ENCODE data around the gene STK33.

The STK33 gene

GRCh38 chr11:8593935-8594909, at the start of gene STK33:
Gene STK33 (minus strand): TSS chr11:8594228. CDS start chr11:8474905, 119,323 bp downstream.
- H3K36me3 ChIP-seq (ENCODE audit: control insufficient read depth, insufficient read depth, low read length): no peaks in the 10 kb centered on the region
- H3K4me3 ChIP-seq (ENCODE audit: low read depth, low read length): peak within 1 kb of the TSS; percentile 91
- peak within 1 kb of the TSS; percentile 16 for H3K27ac ChIP-seq (ENCODE audit: low read depth, low read length)
- peak within 1 kb of the TSS; percentile 76 for H3K9ac ChIP-seq (ENCODE audit: low read depth, low read length)
- H3K27me3 ChIP-seq (ENCODE audit: control insufficient read depth, insufficient read depth, low read length): no peaks in the 10 kb centered on the region
- no peaks in the 10 kb centered on the region for H3K9me3 ChIP-seq (ENCODE audit: control insufficient read depth, insufficient read depth, low read length)
- peaks cover 12% of the 10 kb centered on the region for H3K4me1 ChIP-seq (ENCODE audit: control insufficient read depth, insufficient read depth, low read length)

GRCh38 chr11:8642196-8642841, 48.3 kb upstream of the STK33 start:
- peaks cover 18% of the 10 kb centered on the region for H3K4me1 ChIP-seq (ENCODE audit: control insufficient read depth, insufficient read depth, low read length)
- H3K36me3 ChIP-seq (ENCODE audit: control insufficient read depth, insufficient read depth, low read length): 0 out of 2 replicates have a peak, but pooled peaks cover 5% of the 10 kb centered on the region
- H3K9ac ChIP-seq (ENCODE audit: low read depth, low read length): no peak overlapping the region
- H3K27ac ChIP-seq (ENCODE audit: low read depth, low read length): no peak overlapping the region
- no peaks in the 10 kb centered on the region for H3K9me3 ChIP-seq (ENCODE audit: control insufficient read depth, insufficient read depth, low read length)
- H3K27me3 ChIP-seq (ENCODE audit: control insufficient read depth, insufficient read depth, low read length): no peaks in the 10 kb centered on the region
- H3K4me3 ChIP-seq (ENCODE audit: low read depth, low read length): no peak overlapping the region

- 0 out of 2 replicates have a peak, but pooled peaks cover 5% of the 10 kb centered on the region for H3K36me3 ChIP-seq (ENCODE audit: control insufficient read depth, insufficient read depth, low read length)
Observed at GRCh38 chr11:8641332-8641731, 47.3 kb upstream of the STK33 start.

GRCh38 chr11:8640267-8640906, 46.4 kb upstream of the STK33 start:
- Histone ChIP-seq H3K9me3 (ENCODE audit: control insufficient read depth, insufficient read depth, low read length) (no peaks in the 10 kb centered on the region), H3K27ac (ENCODE audit: low read depth, low read length) (no peak overlapping the region), H3K27me3 (ENCODE audit: control insufficient read depth, insufficient read depth, low read length) (no peaks in the 10 kb centered on the region), H3K9ac (ENCODE audit: low read depth, low read length) (no peak overlapping the region), H3K4me3 (ENCODE audit: low read depth, low read length) (no peak overlapping the region; the same call in 1 of the 2 replicates), H3K4me1 (ENCODE audit: control insufficient read depth, insufficient read depth, low read length) (peaks cover 18% of the 10 kb centered on the region), H3K36me3 (ENCODE audit: control insufficient read depth, insufficient read depth, low read length) (no peaks in the 10 kb centered on the region)

More at GRCh38 chr11:8641332-8641731, 47.3 kb upstream of the STK33 start:
- Histone ChIP-seq H3K9me3 (ENCODE audit: control insufficient read depth, insufficient read depth, low read length) (no peaks in the 10 kb centered on the region), H3K27ac (ENCODE audit: low read depth, low read length) (no peak overlapping the region), H3K27me3 (ENCODE audit: control insufficient read depth, insufficient read depth, low read length) (no peaks in the 10 kb centered on the region), H3K9ac (ENCODE audit: low read depth, low read length) (no peak overlapping the region), H3K4me3 (ENCODE audit: low read depth, low read length) (no peak overlapping the region), H3K4me1 (ENCODE audit: control insufficient read depth, insufficient read depth, low read length) (peaks cover 18% of the 10 kb centered on the region)

GRCh38 chr11:8639655-8640054, 45.6 kb upstream of the STK33 start:
- Histone ChIP-seq H3K27ac (ENCODE audit: low read depth, low read length) (no peak overlapping the region), H3K9me3 (ENCODE audit: control insufficient read depth, insufficient read depth, low read length) (no peaks in the 10 kb centered on the region), H3K4me1 (ENCODE audit: control insufficient read depth, insufficient read depth, low read length) (peaks cover 18% of the 10 kb centered on the region), H3K9ac (ENCODE audit: low read depth, low read length) (no peak overlapping the region), H3K36me3 (ENCODE audit: control insufficient read depth, insufficient read depth, low read length) (no peaks in the 10 kb centered on the region), H3K4me3 (ENCODE audit: low read depth, low read length) (no peak overlapping the region), H3K27me3 (ENCODE audit: control insufficient read depth, insufficient read depth, low read length) (no peaks in the 10 kb centered on the region)

GRCh38 chr11:8638300-8638699, 44.3 kb upstream of the STK33 start:
- H3K4me1 ChIP-seq (ENCODE audit: control insufficient read depth, insufficient read depth, low read length): peaks cover 18% of the 10 kb centered on the region
- H3K4me3 ChIP-seq (ENCODE audit: low read depth, low read length): no peak overlapping the region
- no peaks in the 10 kb centered on the region for H3K9me3 ChIP-seq (ENCODE audit: control insufficient read depth, insufficient read depth, low read length)
- H3K27me3 ChIP-seq (ENCODE audit: control insufficient read depth, insufficient read depth, low read length): no peaks in the 10 kb centered on the region
- H3K27ac ChIP-seq (ENCODE audit: low read depth, low read length): no peak overlapping the region
- no peak overlapping the region for H3K9ac ChIP-seq (ENCODE audit: low read depth, low read length)
- H3K36me3 ChIP-seq (ENCODE audit: control insufficient read depth, insufficient read depth, low read length): no peaks in the 10 kb centered on the region

- Histone ChIP-seq H3K4me3 (ENCODE audit: low read depth, low read length) (no peak overlapping the region), H3K27ac (ENCODE audit: low read depth, low read length) (no peak overlapping the region), H3K9ac (ENCODE audit: low read depth, low read length) (no peak overlapping the region), H3K27me3 (ENCODE audit: control insufficient read depth, insufficient read depth, low read length) (no peaks in the 10 kb centered on the region), H3K36me3 (ENCODE audit: control insufficient read depth, insufficient read depth, low read length) (no peaks in the 10 kb centered on the region), H3K9me3 (ENCODE audit: control insufficient read depth, insufficient read depth, low read length) (no peaks in the 10 kb centered on the region), H3K4me1 (ENCODE audit: control insufficient read depth, insufficient read depth, low read length) (peaks cover 12% of the 10 kb centered on the region)
Observed at GRCh38 chr11:8636127-8636526, 42.1 kb upstream of the STK33 start.

GRCh38 chr11:8634498-8634897, 40.5 kb upstream of the STK33 start:
- Histone ChIP-seq H3K27ac (ENCODE audit: low read depth, low read length) (no peak overlapping the region), H3K4me1 (ENCODE audit: control insufficient read depth, insufficient read depth, low read length) (no peaks in the 10 kb centered on the region), H3K9me3 (ENCODE audit: control insufficient read depth, insufficient read depth, low read length) (no peaks in the 10 kb centered on the region), H3K9ac (ENCODE audit: low read depth, low read length) (no peak overlapping the region), H3K4me3 (ENCODE audit: low read depth, low read length) (no peak overlapping the region), H3K27me3 (ENCODE audit: control insufficient read depth, insufficient read depth, low read length) (no peaks in the 10 kb centered on the region), H3K36me3 (ENCODE audit: control insufficient read depth, insufficient read depth, low read length) (no peaks in the 10 kb centered on the region)

- no peaks in the 10 kb centered on the region for H3K4me1 ChIP-seq (ENCODE audit: control insufficient read depth, insufficient read depth, low read length)
Observed at GRCh38 chr11:8631395-8632118, 37.5 kb upstream of the STK33 start.

GRCh38 chr11:8624698-8625097, 30.7 kb upstream of the STK33 start:
- no peak overlapping the region for H3K9ac ChIP-seq (ENCODE audit: low read depth, low read length)
- H3K27ac ChIP-seq (ENCODE audit: low read depth, low read length): no peak overlapping the region
- no peaks in the 10 kb centered on the region for H3K4me1 ChIP-seq (ENCODE audit: control insufficient read depth, insufficient read depth, low read length)
- H3K27me3 ChIP-seq (ENCODE audit: control insufficient read depth, insufficient read depth, low read length): no peaks in the 10 kb centered on the region
- no peaks in the 10 kb centered on the region for H3K9me3 ChIP-seq (ENCODE audit: control insufficient read depth, insufficient read depth, low read length)
- no peak overlapping the region for H3K4me3 ChIP-seq (ENCODE audit: low read depth, low read length)
- H3K36me3 ChIP-seq (ENCODE audit: control insufficient read depth, insufficient read depth, low read length): peaks cover 9% of the 10 kb centered on the region; the same call in 1 of the 2 replicates

More at GRCh38 chr11:8631395-8632118, 37.5 kb upstream of the STK33 start:
- Histone ChIP-seq H3K9me3 (ENCODE audit: control insufficient read depth, insufficient read depth, low read length) (no peaks in the 10 kb centered on the region), H3K27me3 (ENCODE audit: control insufficient read depth, insufficient read depth, low read length) (no peaks in the 10 kb centered on the region), H3K27ac (ENCODE audit: low read depth, low read length) (no peak overlapping the region), H3K36me3 (ENCODE audit: control insufficient read depth, insufficient read depth, low read length) (no peaks in the 10 kb centered on the region), H3K9ac (ENCODE audit: low read depth, low read length) (no peak overlapping the region), H3K4me3 (ENCODE audit: low read depth, low read length) (no peak overlapping the region)

Measured in HUES48 (cell line).